HPDE6-E6E7 (cell line): ENCODE measurements around the gene HIF1AN.
A peak's percentile ranks its signal among the peaks of the same experiment; 100 is the strongest.

Experiments
- DNase-seq: peaks from one replicate; pipeline ENCODE4 v3.0.0; 2011; ENCODE audit warnings: missing footprints; ENCODE audit errors: extremely low spot score

Gene HIF1AN

DNA sequence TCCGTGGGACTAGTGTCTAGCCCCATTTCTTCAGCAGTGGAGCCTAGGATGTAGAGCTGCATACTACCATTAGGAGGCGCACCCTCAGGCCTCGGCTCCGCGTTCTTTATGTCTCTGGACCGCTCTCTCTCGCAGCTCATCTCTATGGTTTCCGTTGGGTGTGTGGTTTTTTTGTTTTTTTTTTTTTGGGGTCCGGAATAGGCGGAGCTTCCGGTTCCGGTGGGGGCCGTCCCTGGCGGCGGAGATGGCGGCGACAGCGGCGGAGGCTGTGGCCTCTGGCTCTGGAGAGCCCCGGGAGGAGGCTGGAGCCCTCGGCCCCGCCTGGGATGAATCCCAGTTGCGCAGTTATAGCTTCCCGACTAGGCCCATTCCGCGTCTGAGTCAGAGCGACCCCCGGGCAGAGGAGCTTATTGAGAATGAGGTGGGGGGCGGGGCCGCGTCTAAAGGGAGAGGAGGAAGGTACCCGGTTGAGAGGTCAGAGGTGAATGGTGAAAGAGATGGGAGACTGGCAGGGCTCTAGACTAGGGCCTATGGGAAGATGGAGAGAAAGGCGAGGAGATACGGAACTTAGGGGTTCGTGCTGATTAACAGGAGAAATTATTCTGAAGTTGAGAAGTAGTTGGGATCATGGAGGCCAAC lies at the start of gene HIF1AN:
TSS of gene HIF1AN (plus strand) at position 229 of the 639 bp plus-strand sequence. CDS start at position 245, 16 bp downstream.
- peak; percentile 95 for DNase-seq

DNA sequence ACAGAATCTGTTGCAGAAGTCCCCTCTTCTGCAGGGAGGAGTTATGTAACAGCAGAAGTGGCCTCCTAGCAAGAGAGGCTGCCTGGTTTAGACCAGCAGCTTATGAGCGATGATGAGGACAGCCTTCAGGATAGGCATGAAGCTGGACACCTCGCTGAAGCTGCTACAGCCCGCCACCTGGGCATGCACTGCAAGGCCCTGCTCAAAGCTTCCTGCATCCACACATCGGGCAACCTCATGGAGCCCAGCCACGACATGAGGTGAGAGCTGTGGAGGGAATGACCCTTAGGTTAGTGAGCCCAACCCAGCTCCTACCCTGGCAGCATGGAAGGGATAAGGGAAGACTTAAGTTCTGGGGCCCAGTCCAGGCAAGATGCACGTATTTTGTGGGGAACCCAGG lies 48.2 kb upstream of the HIF1AN start:
- no peak for DNase-seq

DNA sequence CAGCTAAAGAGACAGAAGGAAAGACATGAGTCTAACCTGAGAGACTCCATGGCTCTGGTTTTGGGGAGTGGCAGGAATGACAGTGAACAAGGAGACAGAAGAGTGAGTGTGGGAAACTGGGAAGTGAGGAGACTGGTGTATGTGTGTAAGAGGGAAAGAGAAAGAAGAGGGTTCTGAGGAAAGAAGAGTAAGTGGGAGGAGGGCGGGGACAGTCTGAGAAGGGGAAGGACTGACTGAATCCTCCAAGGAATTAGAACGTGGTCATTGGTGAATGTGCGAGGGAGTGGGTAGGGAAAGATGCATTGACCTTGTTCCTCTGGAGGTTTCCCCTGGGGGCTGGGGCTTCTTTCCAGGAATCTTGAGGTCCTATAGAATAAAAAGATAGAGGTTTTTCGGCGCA lies 46.3 kb upstream of the HIF1AN start:
- no peak for DNase-seq

DNA sequence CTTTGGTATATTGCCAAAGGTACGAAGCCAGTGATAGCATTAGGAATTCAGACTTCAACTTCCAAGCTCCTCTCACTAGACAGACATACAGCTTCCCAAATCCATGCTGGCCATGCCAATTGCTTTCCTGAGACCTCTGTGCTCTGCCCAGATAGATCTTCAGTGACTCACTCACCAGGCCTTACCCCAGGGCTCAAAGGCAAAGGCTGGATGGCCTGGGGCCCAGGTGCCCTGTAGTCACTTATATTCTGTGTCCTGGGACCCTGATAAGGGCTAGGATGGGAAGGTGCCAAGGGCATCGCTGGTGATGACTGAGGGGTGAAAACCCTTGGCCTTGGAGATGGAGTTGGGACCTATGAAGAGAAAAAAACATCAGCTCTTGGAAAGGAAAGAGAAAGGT lies 45.2 kb upstream of the HIF1AN start:
- no peak for DNase-seq

DNA sequence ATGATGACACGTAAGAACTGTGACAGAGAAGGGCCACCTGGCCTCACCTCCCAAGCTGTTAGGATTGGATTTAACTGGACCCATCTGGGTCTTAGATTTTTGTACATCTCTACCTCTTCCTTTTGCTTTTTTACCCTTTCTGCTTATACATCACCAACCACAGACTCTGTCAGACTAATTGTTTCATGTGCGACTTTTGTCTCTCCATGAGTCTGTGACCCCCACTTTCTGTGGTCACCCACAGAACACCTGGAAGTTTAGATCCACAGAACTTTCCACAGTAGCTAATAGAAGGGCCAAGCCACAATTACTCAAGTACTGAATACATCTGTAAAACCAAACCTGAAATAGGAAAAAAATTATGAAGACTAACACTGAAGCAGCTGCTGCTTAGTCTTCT lies 39.2 kb upstream of the HIF1AN start:
- DNase-seq = no peak

DNA sequence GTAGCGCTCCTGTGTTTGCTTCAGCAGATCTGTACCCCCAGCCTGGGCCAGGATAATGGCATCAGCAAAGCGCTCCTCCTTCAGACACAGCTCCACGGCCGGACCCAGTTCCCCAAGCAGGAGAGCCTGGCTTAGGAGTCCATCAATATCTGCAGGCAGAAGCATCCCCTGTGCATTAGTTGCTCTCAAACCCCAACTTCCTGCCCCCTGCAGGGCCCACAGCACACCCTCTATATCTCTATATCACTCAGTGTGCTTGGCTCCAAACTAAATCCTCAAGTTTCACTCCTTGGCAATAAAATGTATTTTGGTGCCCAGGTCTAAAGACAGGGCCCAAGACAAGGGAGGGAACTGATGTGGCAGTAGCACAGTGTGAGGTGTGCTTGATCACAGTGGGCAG lies 37.7 kb upstream of the HIF1AN start:
- no peak for DNase-seq

DNA sequence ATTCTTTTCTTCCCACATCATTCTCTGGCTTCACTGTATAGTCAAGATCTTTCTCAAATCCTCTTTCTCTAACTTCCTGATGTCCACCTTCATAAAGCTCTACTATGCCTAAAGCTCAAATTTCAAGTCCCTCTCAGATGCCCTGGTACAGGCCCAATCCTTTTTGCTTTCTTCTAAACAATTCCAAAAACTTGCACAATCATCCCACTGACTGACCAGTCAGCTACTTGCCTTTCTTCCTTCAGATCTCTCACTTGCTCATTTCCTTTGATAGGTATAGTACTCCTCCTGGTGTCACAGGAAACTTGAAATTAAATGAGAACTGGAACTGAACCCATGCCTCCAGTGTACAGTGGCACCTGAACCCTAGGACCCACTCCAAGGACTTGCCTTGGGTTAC lies 34.3 kb upstream of the HIF1AN start:
- no peak for DNase-seq

DNA sequence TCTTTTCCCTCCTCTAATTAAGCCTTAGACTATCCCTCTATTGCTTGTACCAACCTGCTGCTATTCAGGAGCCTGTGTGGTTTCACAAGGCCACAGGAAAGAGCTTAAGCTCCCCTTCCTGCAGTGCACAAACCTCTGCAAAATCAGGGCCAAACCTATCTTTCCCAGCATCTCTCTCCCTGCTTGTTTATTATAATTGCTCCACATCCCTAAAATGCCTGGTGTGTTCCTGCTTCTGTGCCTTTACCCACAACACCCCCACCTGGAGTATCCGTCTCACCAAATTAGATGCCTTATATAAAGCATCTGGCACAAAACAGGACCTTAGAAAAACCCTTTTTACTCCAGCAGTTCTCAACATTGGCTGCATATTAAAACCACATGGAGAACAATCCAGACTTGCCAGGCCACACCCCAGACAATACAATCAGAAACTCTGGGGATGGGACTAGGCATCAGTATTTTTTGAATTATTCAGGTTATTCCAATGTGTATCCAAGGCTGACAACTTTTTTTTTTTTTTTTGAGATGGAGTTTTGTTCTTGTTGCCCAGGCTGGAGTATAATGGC lies 32.7 kb upstream of the HIF1AN start:
- no peak for DNase-seq

DNA sequence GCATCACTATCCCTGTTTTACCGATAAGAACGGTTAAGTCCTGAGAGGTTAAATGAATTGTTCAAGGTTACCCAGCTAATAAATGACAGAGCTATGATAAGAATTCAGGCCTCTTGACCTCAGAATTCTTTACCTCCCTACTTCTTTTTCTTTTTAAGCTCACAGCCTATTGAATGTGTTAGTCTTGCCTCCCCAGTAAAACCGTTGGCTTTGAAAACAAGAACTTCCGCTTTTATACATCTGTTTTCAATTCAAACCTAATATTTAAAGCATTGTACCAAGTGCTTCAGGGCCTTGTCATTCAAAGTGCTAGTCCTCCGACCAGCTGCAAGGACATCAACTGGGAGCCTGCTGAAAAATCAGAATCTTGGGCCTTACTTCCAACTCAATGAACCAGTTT lies 31.6 kb upstream of the HIF1AN start:
- no peak for DNase-seq

DNA sequence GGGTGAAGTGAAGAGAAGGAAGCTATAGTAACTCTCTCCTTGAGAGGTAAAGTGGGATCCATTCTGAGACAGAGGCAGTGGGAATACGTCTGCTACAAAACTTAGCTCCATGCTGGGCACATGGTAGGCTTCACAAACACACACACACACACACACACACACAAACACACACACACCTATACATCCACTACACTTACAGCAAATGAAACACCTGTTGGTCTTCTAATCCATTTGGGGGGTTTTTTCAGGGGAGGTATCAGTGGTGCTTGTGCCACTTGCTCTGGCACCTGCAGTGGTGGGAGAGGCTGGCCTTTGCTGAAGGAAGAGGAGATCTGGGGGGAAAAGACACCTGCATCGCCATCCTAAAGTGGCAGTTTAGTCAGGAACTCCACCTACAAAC lies 30.6 kb upstream of the HIF1AN start:
- no peak for DNase-seq

DNA sequence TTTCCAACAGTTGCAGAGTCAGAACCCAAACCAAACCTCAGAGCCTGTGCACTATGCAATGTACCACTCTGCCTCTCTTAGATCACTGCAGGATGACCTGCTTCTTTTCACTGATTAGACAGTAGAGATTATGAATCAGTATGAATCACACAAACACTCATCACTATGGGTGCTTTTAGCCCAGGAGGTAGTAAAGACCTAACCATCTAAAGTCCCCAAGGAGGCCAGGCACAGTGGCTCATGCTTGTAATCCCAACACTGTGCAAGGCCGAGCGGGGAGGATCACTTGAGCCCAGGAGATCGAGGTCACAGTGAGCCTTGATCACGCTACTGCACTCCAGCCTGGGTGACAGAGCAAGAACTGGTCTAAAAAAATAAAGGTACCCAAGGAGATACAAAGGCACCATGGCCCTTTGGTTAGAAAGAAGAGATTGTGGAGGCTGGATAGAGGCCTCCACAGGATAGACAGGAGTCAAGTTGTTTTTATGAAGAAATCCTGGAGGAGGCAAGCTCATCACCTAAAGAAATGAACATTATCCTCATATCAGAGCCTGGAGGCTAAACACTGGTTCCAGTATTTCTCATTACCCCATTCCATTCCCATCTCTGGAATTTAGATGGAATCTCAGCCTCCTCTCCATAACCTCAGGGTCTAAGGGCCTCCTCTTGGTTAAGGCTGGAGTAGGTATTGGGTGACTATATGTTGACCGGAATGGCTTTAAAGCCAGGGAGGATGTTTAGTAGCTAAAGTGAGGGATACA lies 29.0 kb upstream of the HIF1AN start:
- DNase-seq = peak; percentile 65

DNA sequence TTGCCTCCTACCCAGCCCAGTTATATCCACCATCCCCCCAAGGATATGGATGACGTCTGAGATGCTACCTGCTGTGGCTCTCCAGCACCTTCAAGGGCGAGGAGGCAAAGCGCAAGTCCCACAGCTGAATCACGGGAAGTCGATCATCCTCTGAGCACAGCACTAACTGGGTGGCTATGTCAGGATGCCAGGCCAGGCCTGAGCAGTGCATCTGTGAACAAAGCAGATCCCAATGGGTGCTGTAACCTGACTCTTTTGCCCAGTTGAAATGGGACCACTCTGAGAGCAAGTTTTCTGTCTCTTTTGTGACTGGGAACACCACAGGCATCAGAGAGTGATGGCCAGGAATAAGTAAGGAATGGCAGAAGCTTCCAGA lies 28.4 kb upstream of the HIF1AN start:
- no peak for DNase-seq

DNA sequence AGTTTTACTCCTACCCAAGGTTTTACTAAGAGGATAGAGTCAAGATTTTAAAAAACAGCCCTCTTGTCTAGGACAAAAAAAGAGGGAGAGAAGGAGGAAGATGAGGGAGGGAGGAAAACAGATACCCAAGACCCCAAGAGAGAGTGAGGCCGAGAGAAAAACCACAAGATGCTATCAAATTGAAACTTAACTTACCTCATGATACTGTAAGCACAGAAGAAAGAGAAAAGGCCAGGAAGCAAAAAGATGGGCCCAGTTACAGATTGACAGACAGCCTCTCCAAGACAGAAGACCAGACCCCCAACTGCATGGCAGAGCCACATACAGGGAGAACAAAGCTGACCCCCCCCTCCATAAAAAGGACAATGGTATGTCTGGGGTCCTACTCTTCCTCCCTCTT lies 27.5 kb upstream of the HIF1AN start:
- no peak for DNase-seq

DNA sequence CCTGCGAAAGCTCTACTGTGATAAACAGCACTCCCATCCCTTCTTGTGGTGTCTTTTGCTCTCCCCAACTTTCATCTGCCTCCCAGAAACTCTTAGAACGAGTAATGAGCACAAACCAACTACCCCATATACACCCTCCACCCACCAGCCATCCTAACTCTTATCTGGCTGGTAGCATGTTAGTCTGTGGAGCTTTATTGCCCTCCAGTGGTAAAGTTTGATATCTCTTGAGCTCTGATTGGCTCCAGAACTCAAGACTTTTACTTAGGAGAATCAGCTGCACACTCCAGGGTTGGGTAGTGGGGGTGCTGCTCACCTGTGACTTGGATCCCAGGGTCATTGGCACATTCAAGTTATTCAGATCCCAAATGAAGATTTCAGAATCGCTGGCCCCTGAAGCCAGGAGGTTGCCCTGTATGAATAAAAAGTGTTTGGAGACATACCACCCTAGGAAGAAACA lies 27.0 kb upstream of the HIF1AN start:
- DNase-seq = peak; percentile 68

DNA sequence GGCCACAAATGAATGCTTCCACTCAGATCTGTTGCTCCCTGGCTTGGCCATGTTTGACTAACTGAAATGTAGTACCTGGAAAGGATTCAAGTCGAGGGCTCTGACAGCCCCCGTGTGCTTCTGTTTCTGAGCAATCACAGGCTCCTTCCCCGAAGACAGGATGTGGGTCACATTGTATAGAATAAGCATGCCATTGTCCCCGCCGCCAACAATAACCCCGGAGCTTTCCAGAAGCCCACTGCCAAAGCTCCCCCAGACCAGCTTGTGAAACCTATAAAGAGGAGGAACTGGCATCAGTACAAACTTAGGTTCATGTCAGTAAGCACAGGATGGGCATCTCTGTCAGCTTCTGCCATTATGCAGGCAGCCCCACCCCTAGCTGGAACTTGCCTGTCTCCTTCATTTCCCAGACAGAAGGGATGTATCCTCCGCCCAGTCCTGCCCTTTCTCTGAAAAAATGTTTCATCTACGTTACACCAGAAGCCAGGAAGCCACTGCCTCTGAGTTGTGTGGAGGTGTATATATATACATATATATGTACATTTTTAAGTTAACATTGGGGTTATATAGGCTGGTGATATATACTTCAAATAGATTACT lies 26.4 kb upstream of the HIF1AN start:
- DNase-seq = no peak

DNA sequence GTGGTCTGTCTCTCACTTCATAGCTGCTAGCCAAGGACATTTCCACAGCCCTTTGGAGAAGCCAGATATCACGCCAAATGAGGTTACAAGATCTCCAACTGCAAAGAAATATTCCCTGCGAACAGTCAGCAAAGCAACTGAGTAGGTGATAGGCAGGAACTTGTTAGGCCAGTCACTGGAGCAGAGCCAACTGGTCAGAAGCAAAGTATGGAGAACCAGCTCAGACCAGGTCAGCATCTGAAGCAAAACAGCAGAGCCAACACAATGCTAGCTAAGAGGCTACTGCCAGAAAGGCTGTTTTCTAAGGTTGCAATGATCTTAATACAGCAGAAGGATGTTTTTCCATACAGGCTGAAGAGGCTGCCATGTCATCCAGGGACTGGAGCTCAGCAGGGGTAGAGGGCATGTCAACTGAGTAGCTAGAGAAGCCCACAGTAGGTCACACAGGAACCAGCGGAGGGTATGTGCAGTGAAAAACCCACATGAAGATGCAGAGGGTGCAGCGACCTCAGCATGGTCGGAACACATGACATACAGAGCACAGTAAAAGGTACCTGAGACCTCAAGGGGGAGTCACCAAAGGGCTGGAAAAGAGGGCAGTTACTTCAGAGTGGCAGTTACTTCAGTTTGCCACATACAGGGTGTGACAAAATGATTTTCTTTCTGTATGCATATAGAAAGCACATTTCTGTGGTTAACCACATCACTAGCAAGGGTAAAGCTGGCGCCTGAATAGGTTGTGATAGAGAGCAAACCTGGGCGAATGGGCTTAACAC lies 25.0 kb upstream of the HIF1AN start:
- no peak for DNase-seq

DNA sequence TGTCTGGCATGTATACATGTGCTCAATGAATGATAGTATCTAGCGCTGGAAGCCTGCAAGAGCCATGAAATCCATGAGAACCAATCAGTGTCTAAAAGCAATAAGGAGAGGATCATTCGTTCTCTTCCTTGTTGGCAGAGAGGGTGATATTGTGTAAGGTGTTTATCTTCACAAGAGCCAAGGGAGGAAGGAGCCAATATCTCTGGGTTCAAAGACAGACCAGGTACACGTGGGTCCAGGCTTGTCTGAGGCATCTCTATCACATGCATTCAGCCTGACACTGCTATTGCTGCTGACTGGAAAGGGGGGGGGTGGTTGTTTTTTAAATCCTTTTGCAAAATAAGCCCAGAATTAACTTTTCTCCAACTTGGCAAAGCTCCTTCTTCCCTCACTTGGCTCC lies 20.1 kb upstream of the HIF1AN start:
- no peak for DNase-seq

DNA sequence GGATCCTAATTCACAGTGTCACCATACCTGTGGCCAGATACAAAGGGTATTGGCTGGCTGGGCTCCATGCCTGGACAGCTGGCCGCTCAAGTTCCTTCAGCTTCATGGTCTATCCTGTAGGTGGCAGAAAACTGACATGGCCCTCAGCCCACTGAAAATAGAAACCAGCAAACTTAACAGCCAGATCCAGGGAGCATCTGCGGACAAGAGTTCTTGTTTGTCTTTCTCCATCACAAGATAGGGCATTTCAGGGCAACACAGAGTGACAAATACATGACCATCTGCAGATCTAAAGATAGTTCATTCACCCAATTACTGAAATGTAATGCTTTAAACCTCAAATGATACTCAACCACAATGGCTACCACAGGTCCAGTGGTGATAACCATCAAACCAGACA lies 18.9 kb upstream of the HIF1AN start:
- no peak for DNase-seq

DNA sequence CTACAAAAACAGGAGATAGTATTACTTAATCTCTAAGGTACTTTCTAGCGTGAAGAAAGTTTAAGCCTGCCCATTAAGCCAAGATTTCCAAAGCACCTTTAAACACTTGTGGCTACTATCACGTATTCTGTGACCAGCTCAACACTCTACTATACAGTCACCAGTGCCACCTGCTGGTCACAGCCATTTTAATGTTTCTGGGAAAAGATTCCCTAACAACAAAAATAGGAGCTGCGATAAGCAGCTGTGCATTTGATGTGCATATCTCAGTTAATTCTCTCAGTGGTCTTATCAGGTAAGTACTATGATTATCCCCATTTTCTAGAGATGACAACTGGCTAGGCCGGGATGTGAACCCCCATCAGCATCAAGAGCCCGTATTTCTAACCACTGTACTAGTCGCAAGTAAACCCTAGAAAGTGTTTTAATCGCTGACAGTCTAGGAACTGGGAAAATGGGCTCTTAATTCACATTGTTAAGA lies 16.9 kb upstream of the HIF1AN start:
- DNase-seq = no peak

DNA sequence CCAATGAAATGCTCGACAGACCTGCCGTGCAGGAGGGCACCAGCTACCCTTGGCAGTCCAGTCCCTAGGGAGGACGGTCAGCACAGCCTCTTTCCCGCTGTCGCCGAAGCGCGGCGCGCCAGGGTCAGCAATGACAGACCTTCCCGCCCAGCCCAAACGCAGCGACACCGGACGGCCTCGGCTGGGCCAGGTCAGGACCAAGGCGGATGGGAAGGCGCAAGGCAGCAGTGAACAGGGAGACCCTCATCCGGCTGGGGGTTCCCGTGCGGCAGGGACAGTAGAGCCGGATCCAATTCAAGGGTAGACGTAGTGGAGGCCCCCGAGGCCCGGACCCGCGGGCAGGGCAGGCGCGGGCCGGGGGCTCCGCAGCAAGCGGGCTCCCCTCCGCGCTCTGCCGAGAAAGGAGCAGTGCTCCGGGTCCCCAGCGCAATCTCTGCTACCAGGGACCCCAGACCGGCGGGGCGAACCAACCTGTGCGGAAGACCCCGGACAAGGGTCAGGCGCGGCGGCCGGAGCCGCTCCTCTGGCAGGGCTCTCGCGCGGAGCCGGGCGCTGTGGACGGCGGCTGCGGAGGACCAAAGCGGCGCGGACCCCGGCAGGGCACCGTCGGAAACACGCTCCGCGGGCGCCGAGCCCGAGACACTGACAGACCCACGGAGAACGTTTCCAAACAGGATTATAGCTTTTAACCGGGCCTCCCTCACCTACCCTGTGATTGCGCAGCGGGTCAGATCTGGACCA lies 16.3 kb upstream of the HIF1AN start, which contains the start of gene SEC31B:
TSS of gene SEC31B (minus strand) at position 551 of the 741 bp plus-strand sequence. CDS start 2,909 bp downstream, outside the sequence.
- DNase-seq = no peak

DNA sequence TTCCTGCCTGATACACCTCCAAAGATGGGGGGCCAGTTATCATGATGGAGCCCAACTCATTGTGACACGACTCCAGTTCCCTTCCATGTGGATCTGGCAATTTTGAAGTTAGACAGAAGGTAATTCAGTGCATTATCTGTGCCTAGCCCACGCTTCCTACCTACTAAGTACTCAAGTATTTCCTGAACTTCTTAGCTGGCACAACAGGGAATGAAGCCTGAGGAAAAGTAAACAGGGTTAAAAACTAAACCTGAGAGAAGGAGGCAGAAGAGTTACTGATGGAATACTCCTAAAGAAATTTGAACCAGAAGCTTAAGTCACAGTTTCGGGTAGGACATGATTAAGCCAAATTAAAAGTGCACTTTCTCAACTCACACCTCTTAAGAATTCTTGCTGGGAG lies 14.9 kb upstream of the HIF1AN start:
- no peak for DNase-seq
